GM18502 (cell line): ENCODE measurements around the gene ACOT6.
"Not testable (repeated sequence)": the region's sequence is repeated elsewhere in the genome, so short reads cannot be mapped to it uniquely, and the experiment has no call there.

Experiments used
- ATAC-seq: cut with Tn5 transposase; IDR thresholded peaks from one replicate; pipeline ENCODE4 v1.9.1; 2021; ENCODE audit warnings: mild to moderate bottlenecking; ENCODE audit not compliant: unreplicated experiment, poor library complexity

The ACOT6 gene

GRCh38 chr14:73644531-73645247 lies 32.4 kb downstream of the ACOT6 start, which contains the start of gene DNAL1:
Gene DNAL1 (plus strand): TSS chr14:73644986. CDS start chr14:73645040, 54 bp downstream.
- peak; percentile 96 for ATAC-seq

- ATAC-seq, result no peak
Observed at GRCh38 chr14:73645248-73645610, 32.9 kb downstream of the ACOT6 start.

- no peak for ATAC-seq
Observed at GRCh38 chr14:73651005-73651404, 38.7 kb downstream of the ACOT6 start.

GRCh38 chr14:73655851-73656250 lies 43.5 kb downstream of the ACOT6 start:
- no peak for ATAC-seq

GRCh38 chr14:73659202-73659601 lies 46.9 kb downstream of the ACOT6 start:
- not testable (repeated sequence) for ATAC-seq

GRCh38 chr14:73660511-73660910 lies 48.2 kb downstream of the ACOT6 start:
- ATAC-seq, result no peak

- no peak for ATAC-seq
Observed at GRCh38 chr14:73661872-73662271, 49.6 kb downstream of the ACOT6 start.

- ATAC-seq, result no peak
Observed at GRCh38 chr14:73662487-73662943, 50.2 kb downstream of the ACOT6 start.

- ATAC-seq, result no peak
Observed at GRCh38 chr14:73663548-73664212, 51.4 kb downstream of the ACOT6 start.

GRCh38 chr14:73665130-73665529 lies 52.8 kb downstream of the ACOT6 start:
- ATAC-seq, result no peak

GRCh38 chr14:73666583-73666982 lies 54.3 kb downstream of the ACOT6 start:
- ATAC-seq, result no peak

- ATAC-seq, result no peak
Observed at GRCh38 chr14:73667854-73668253, 55.5 kb downstream of the ACOT6 start.
